Suprapubic skin (tissue), 4 donors: Measurements from ENCODE around the gene GRIK4.

Experiments used
- CTCF ChIP-seq, 2 donors: fragments of 200-600 bp in 1 of 2; fragments of 450-650 bp in 1 of 2; sonication (generic) in 1 of 2; IDR thresholded peaks; one replicate each; pipeline ENCODE4 v1.5.1; 2016 to 2019; ENCODE audit warnings: antibody characterized with exemption in 2 of 2, mild to moderate bottlenecking in 1 of 2, moderate library complexity in 1 of 2
- POLR2A ChIP-seq, 2 donors: fragments of 450-650 bp; IDR thresholded peaks; one replicate each; pipeline ENCODE4 v1.6.1; 2017; ENCODE audit warnings: antibody characterized with exemption in 2 of 2, mild to moderate bottlenecking in 2 of 2, moderate library complexity in 2 of 2
- POLR2AphosphoS5 ChIP-seq, 3 donors: sonication (generic); formaldehyde crosslinking; IDR thresholded peaks; one replicate each; pipeline ENCODE4 v1.6.1; 2017; ENCODE audit warnings: antibody characterized with exemption in 3 of 3

DNA sequence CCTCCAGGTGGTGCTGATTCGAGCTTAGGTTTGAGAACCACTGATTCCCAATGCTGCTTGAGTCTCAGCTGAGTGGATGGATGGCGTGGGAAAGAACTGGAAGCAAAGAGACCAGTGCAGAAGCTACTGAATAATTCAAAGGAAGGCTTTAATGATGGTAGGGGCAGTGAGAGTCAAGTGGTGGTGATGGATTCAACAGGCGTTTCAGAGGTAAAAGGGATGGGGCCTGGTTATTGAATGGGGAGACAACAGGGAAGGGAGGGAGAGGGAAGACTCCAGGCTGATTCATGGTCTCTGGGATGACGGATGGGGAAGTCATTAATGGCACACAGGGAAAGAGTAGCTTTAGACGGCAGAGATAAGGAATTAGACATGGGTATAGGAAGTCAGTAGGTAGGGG, 408.0 kb downstream of the GRIK4 start:
- no peak for TF ChIP-seq CTCF (IDR thresholded peaks at IDR 0.05)
- TF ChIP-seq POLR2AphosphoS5 (IDR thresholded peaks at IDR 0.05) = no peak
- no peak for TF ChIP-seq POLR2A (IDR thresholded peaks at IDR 0.05)
